ACHN (cell line): Measurements from ENCODE around the gene EFEMP1.

Experiments
- DNase-seq: peaks from one replicate; pipeline ENCODE4 v3.0.0-alpha.2; 2015
- in situ Hi-C: cut with HindIII; loops from 2 replicates; pipeline ENCODE4 v1.10.0; 2017; ENCODE audit warnings: low sequenced_read_pairs, low pct_ligation_motif_present, low pct_unique_long_range_greater_than_20kb

The EFEMP1 gene

GRCh38 chr2:55880416-55881143, 43.0 kb downstream of the EFEMP1 start:
- in situ Hi-C loops: no loop called here
- DNase-seq: no peak

GRCh38 chr2:55879976-55880375, 43.6 kb downstream of the EFEMP1 start:
- DNase-seq: no peak
- in situ Hi-C loops: no loop called here

- DNase-seq: no peak
- in situ Hi-C loops: no loop called here
Measured at GRCh38 chr2:55877087-55877436, 46.5 kb downstream of the EFEMP1 start.

- in situ Hi-C loops: no loop called here
Measured at GRCh38 chr2:55876429-55877086, 47.0 kb downstream of the EFEMP1 start.

GRCh38 chr2:55875434-55876135, 48.0 kb downstream of the EFEMP1 start:
- no peak for DNase-seq
- in situ Hi-C loops: no loop called here

More at GRCh38 chr2:55876429-55877086, 47.0 kb downstream of the EFEMP1 start:
- DNase-seq: no peak

GRCh38 chr2:55874338-55874737, 49.2 kb downstream of the EFEMP1 start:
- no peak for DNase-seq
- in situ Hi-C loops: no loop called here

GRCh38 chr2:55871637-55872036, 51.9 kb downstream of the EFEMP1 start:
- in situ Hi-C loops: no loop called here
- peak; percentile 6 for DNase-seq

- in situ Hi-C loops: no loop called here
- no peak for DNase-seq
Measured at GRCh38 chr2:55869637-55870325, 53.8 kb downstream of the EFEMP1 start.

GRCh38 chr2:55865096-55865835, 58.3 kb downstream of the EFEMP1 start:
- in situ Hi-C loops: no loop called here
- DNase-seq: no peak

- in situ Hi-C loops: no loop called here
Measured at GRCh38 chr2:55864351-55865084, 59.1 kb downstream of the EFEMP1 start.

GRCh38 chr2:55862673-55863390, 60.8 kb downstream of the EFEMP1 start:
- peak; percentile 49 for DNase-seq
- in situ Hi-C loops: no loop called here

More at GRCh38 chr2:55864351-55865084, 59.1 kb downstream of the EFEMP1 start:
- no peak for DNase-seq

GRCh38 chr2:55862246-55862645, 61.3 kb downstream of the EFEMP1 start:
- in situ Hi-C loops: no loop called here
- DNase-seq: no peak

GRCh38 chr2:55861733-55862132, 61.8 kb downstream of the EFEMP1 start:
- in situ Hi-C loops: no loop called here
- DNase-seq: no peak

GRCh38 chr2:55860832-55861231, 62.8 kb downstream of the EFEMP1 start:
- in situ Hi-C loops: no loop called here
- DNase-seq: no peak

- no peak for DNase-seq
- in situ Hi-C loops: no loop called here
Measured at GRCh38 chr2:55859875-55860274, 63.7 kb downstream of the EFEMP1 start.

GRCh38 chr2:55857766-55858165, 65.8 kb downstream of the EFEMP1 start:
- in situ Hi-C loops: no loop called here
- no peak for DNase-seq

GRCh38 chr2:55856936-55857335, 66.6 kb downstream of the EFEMP1 start:
- DNase-seq: no peak
- in situ Hi-C loops: no loop called here
